Nephron (organoid): ENCODE measurements around the gene NAB2.

Experiments used
- H3K27ac Mint-ChIP-seq, 3 experiments: 2 replicates each; pipeline ENCODE4 v1.8.0; 2020; ENCODE audit warnings: mixed read lengths in 3 of 3, mild to moderate bottlenecking in 2 of 3, moderate library complexity in 1 of 3
- H3K27me3 Mint-ChIP-seq: 2 replicates; pipeline ENCODE4 v1.8.0; 2021; ENCODE audit warnings: low read depth, mild to moderate bottlenecking, moderate library complexity, mixed read lengths
- H3K36me3 Mint-ChIP-seq: 2 replicates; pipeline ENCODE4 v1.8.0; 2020; ENCODE audit warnings: low read depth, mixed read lengths
- H3K4me1 Mint-ChIP-seq: 2 replicates; pipeline ENCODE4 v1.8.0; 2020; ENCODE audit warnings: mixed read lengths
- H3K4me3 Mint-ChIP-seq, 3 experiments: 2 replicates each; pipeline ENCODE4 v1.8.0; 2020; ENCODE audit warnings: mild to moderate bottlenecking in 3 of 3, mixed read lengths in 3 of 3, moderate library complexity in 2 of 3
- H3K9me3 Mint-ChIP-seq: 2 replicates; pipeline ENCODE4 v1.8.0; 2020; ENCODE audit warnings: mixed read lengths
- CTCF ChIP-seq, 3 experiments: fragments of 200-600 bp; sonication (generic); IDR thresholded peaks; one replicate each; pipeline ENCODE4 v1.5.0; 2021; ENCODE audit warnings: antibody characterized with exemption in 3 of 3; ENCODE audit not compliant: unreplicated experiment in 3 of 3

NAB2 gene

GRCh38 chr12:57128519-57129247, 39.8 kb downstream of the NAB2 start:
- peaks cover 3% of the 10 kb centered on the region for H3K27me3 Mint-ChIP-seq
- no peak for TF ChIP-seq CTCF (IDR thresholded peaks at IDR 0.05; ENCODE audit: unreplicated experiment in 3 of 3)
- peak overlapping the region in 2 of 3 experiments; percentile 54 to 87 for H3K27ac Mint-ChIP-seq
- H3K4me1 Mint-ChIP-seq: peaks cover 59% of the 10 kb centered on the region
- H3K36me3 Mint-ChIP-seq: no peaks in the 10 kb centered on the region
- H3K9me3 Mint-ChIP-seq: no peaks in the 10 kb centered on the region
- H3K4me3 Mint-ChIP-seq: peak overlapping the region; percentile 94 to 98 (median 96)

- H3K36me3 Mint-ChIP-seq: no peaks in the 10 kb centered on the region
- H3K27me3 Mint-ChIP-seq: peaks cover 2% of the 10 kb centered on the region
- peaks cover 64% of the 10 kb centered on the region for H3K4me1 Mint-ChIP-seq
- no peaks in the 10 kb centered on the region for H3K9me3 Mint-ChIP-seq
- H3K4me3 Mint-ChIP-seq: peak overlapping the region; percentile 94 to 98 (median 96)
- TF ChIP-seq CTCF (IDR thresholded peaks at IDR 0.05; ENCODE audit: unreplicated experiment in 3 of 3): no peak
- H3K27ac Mint-ChIP-seq: peak overlapping the region; percentile 87 to 100 (median 88)
These were observed 40.5 kb downstream of the NAB2 start for GRCh38 chr12:57129321-57129842.

GRCh38 chr12:57129889-57130288, 41.0 kb downstream of the NAB2 start:
- H3K4me1 Mint-ChIP-seq: peaks cover 63% of the 10 kb centered on the region
- no peaks in the 10 kb centered on the region for H3K36me3 Mint-ChIP-seq
- peak overlapping the region; percentile 87 to 100 (median 88) for H3K27ac Mint-ChIP-seq
- H3K4me3 Mint-ChIP-seq: peak overlapping the region; percentile 94 to 98 (median 96)
- H3K9me3 Mint-ChIP-seq: no peaks in the 10 kb centered on the region
- peaks cover 3% of the 10 kb centered on the region for H3K27me3 Mint-ChIP-seq
- TF ChIP-seq CTCF (IDR thresholded peaks at IDR 0.05; ENCODE audit: unreplicated experiment in 3 of 3): no peak

- peaks cover 74% of the 10 kb centered on the region for H3K4me1 Mint-ChIP-seq
- H3K9me3 Mint-ChIP-seq: no peaks in the 10 kb centered on the region
- H3K4me3 Mint-ChIP-seq: peak overlapping the region; percentile 94 to 98 (median 96)
- no peaks in the 10 kb centered on the region for H3K36me3 Mint-ChIP-seq
- peak overlapping the region; percentile 54 to 100 (median 62) for H3K27ac Mint-ChIP-seq
- no peak for TF ChIP-seq CTCF (IDR thresholded peaks at IDR 0.05; ENCODE audit: unreplicated experiment in 3 of 3)
- H3K27me3 Mint-ChIP-seq: peaks cover 3% of the 10 kb centered on the region
These were observed 42.0 kb downstream of the NAB2 start for GRCh38 chr12:57130941-57131340.

- Mint-ChIP-seq H3K4me3 (peak overlapping the region; percentile 94 to 98 (median 96)), H3K4me1 (peaks cover 68% of the 10 kb centered on the region), H3K36me3 (no peaks in the 10 kb centered on the region), H3K27me3 (peaks cover 3% of the 10 kb centered on the region), H3K27ac (peak overlapping the region; percentile 94 to 100 (median 99)), H3K9me3 (no peaks in the 10 kb centered on the region)
- TF ChIP-seq CTCF (IDR thresholded peaks at IDR 0.05; ENCODE audit: unreplicated experiment in 3 of 3): no peak
These were observed 43.2 kb downstream of the NAB2 start for GRCh38 chr12:57131896-57132744.
